Upper lobe of left lung (tissue), 4 donors: ENCODE data around the gene MYO5B.

Experiments used
- POLR2A ChIP-seq, 4 donors: fragments of 450-650 bp; IDR thresholded peaks; one replicate each; pipeline ENCODE4 v1.5.1; 2016 to 2017; ENCODE audit warnings: antibody characterized with exemption in 4 of 4, mild to moderate bottlenecking in 2 of 4
- POLR2AphosphoS5 ChIP-seq, 2 donors: sonication (generic); formaldehyde crosslinking; IDR thresholded peaks; one replicate each; pipeline ENCODE4 v1.5.1; 2017; ENCODE audit warnings: antibody characterized with exemption in 2 of 2
- TF ChIP-seq, protein P1 (sequence below), 6 experiments: fragments of 450-650 bp in 4 of 6; fragments of 200-600 bp in 2 of 6; sonication (generic) in 2 of 6; IDR thresholded peaks; one replicate each; pipeline ENCODE4 v1.5.1; 2016 to 2019; ENCODE audit warnings: antibody characterized with exemption in 6 of 6

DNA sequence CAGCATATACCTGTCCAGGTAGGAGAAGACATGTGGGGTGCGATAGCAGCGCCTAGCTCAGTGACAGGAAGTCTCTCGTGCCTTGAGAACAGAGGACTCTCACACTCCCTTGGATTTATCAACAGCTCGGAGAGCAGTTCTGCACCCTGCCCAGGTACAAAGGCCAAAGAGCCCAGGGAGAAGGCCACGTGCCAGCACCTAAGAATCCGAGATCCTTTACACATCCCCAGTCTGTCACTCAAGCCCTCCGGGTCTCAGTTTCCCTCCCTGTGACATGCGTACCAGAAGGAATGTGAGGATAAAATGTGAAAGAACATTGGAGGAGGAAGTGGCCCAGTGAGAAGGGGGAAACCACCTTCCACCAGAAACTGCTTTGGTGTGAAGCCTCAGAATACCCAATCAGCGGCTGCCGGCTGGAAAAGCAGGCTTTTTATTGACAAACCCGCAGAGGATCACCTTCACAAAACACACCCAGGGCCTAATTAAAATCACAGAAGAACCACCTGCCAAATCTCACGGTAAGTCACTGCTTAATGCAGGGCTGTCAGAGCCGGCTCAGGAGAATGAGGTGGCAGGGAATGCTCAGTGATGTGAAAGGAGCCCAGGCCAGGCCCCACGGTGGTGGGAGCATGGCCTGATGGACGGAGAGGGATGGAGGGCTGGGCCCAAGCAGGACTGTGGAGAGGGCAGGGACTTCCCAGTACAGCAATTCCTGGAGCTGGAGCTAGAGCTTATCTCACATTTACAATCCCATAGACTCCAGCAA, 66.3 kb downstream of the MYO5B start:
- TF ChIP-seq, protein P1, sequence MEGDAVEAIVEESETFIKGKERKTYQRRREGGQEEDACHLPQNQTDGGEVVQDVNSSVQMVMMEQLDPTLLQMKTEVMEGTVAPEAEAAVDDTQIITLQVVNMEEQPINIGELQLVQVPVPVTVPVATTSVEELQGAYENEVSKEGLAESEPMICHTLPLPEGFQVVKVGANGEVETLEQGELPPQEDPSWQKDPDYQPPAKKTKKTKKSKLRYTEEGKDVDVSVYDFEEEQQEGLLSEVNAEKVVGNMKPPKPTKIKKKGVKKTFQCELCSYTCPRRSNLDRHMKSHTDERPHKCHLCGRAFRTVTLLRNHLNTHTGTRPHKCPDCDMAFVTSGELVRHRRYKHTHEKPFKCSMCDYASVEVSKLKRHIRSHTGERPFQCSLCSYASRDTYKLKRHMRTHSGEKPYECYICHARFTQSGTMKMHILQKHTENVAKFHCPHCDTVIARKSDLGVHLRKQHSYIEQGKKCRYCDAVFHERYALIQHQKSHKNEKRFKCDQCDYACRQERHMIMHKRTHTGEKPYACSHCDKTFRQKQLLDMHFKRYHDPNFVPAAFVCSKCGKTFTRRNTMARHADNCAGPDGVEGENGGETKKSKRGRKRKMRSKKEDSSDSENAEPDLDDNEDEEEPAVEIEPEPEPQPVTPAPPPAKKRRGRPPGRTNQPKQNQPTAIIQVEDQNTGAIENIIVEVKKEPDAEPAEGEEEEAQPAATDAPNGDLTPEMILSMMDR (IDR thresholded peaks at IDR 0.05), result no peak
- TF ChIP-seq POLR2A (IDR thresholded peaks at IDR 0.05) (no peak), POLR2AphosphoS5 (IDR thresholded peaks at IDR 0.05) (no peak)
